Endodermal cell (in vitro differentiated cells): ENCODE data around the gene ZNF618. TPM values are rescaled to one million over a fixed set of nuclear protein-coding genes. Genes with fewer than 3 reads are reported as not detected.

Experiments
- DNase-seq: peaks from one replicate; pipeline ENCODE4 v3.0.0-alpha.2; 2017
- H3K27ac ChIP-seq: 2 replicates; pipeline ENCODE4 v1.5.1; 2013; ENCODE audit warnings: mild to moderate bottlenecking, low read depth, low read length, moderate library complexity
- H3K27me3 ChIP-seq: 2 replicates; pipeline ENCODE4 v1.6.1; 2013; ENCODE audit warnings: mild to moderate bottlenecking, low read length, moderate library complexity; ENCODE audit not compliant: insufficient read depth, control insufficient read depth, poor library complexity, severe bottlenecking
- H3K36me3 ChIP-seq: 2 replicates; pipeline ENCODE4 v1.7.0; 2013; ENCODE audit warnings: mild to moderate bottlenecking, low read length, moderate library complexity; ENCODE audit not compliant: control insufficient read depth, insufficient read depth
- H3K4me1 ChIP-seq: one replicate; pipeline ENCODE4 v1.7.0; 2013; ENCODE audit warnings: low read length; ENCODE audit not compliant: control insufficient read depth, insufficient read depth
- H3K4me3 ChIP-seq: 2 replicates; pipeline ENCODE4 v1.5.1; 2013; ENCODE audit warnings: mild to moderate bottlenecking, low read length, moderate library complexity
- H3K9ac ChIP-seq: 2 replicates; pipeline ENCODE4 v1.6.1; 2013; ENCODE audit warnings: mild to moderate bottlenecking, low read length, moderate library complexity; ENCODE audit not compliant: poor library complexity, severe bottlenecking; ENCODE audit errors: extremely low read depth
- H3K9me3 ChIP-seq: 2 replicates; pipeline ENCODE4 v1.6.1; 2013; ENCODE audit warnings: mild to moderate bottlenecking, low read length, moderate library complexity; ENCODE audit not compliant: control insufficient read depth
- H3K27ac Mint-ChIP-seq: 2 replicates; pipeline ENCODE4 v1.8.0; 2020; ENCODE audit warnings: mixed read lengths
- H3K27me3 Mint-ChIP-seq: 2 replicates; pipeline ENCODE4 v1.8.0; 2021; ENCODE audit warnings: mild to moderate bottlenecking, mixed read lengths; ENCODE audit not compliant: insufficient read depth
- H3K36me3 Mint-ChIP-seq: 2 replicates; pipeline ENCODE4 v1.8.0; 2020; ENCODE audit warnings: low read depth, mixed read lengths
- H3K4me1 Mint-ChIP-seq: 2 replicates; pipeline ENCODE4 v1.8.0; 2020; ENCODE audit warnings: mixed read lengths
- H3K4me3 Mint-ChIP-seq: 2 replicates; pipeline ENCODE4 v1.8.0; 2020; ENCODE audit warnings: mild to moderate bottlenecking, moderate library complexity, mixed read lengths
- H3K9me3 Mint-ChIP-seq: 2 replicates; pipeline ENCODE4 v1.8.0; 2020; ENCODE audit warnings: mild to moderate bottlenecking, mixed read lengths
- CTCF ChIP-seq: fragments of 200-600 bp; sonication (generic); conservative IDR thresholded peaks from 2 replicates; pipeline ENCODE4 v1.5.0; 2021; ENCODE audit warnings: antibody characterized with exemption, mild to moderate bottlenecking
- WGBS, 2 experiments: methylation state at CpG; one replicate each; pipeline versions ENCODE4 v1.1.5 to v1.1.7; 2013; ENCODE audit warnings: missing lambda C conversion rate in 2 of 2, mixed read lengths in 1 of 2; ENCODE audit not compliant: insufficient coverage in 1 of 2, insufficient read length in 1 of 2; 5-methylcytosine and 5-hydroxymethylcytosine counted together
- total RNA-seq, 2 donors: library from RNA; stranded (reverse); fragmentation: NEBNext Ultra II Directional in 1 of 2; extraction: Animal tissue kit (Norgen Biotek cat#: 25700) in 1 of 2; gene quantifications; 2 replicates in 1 of 2; 3 replicates in 1 of 2; pipeline ENCODE4 v1.2.1, GENCODE V29; 2021

The ZNF618 gene
- total RNA-seq, 2 donors from 2014 or later, result 34.5 to 37.5 TPM

- peaks cover 12% of the 10 kb centered on the region for H3K36me3 Mint-ChIP-seq
- H3K27ac Mint-ChIP-seq, result no peak overlapping the region
- Histone ChIP-seq H3K9ac (no peak overlapping the region), H3K27me3 (no peaks in the 10 kb centered on the region), H3K9me3 (peaks cover 18% of the 10 kb centered on the region), H3K4me1 (peaks cover 2% of the 10 kb centered on the region), H3K4me3 (no peak overlapping the region), H3K27ac (no peak overlapping the region), H3K36me3 (no peaks in the 10 kb centered on the region)
- no peak overlapping the region for H3K4me3 Mint-ChIP-seq
- peaks cover 14% of the 10 kb centered on the region for H3K9me3 Mint-ChIP-seq
- H3K4me1 Mint-ChIP-seq, result peaks cover 5% of the 10 kb centered on the region
- DNase-seq, result no peak
- H3K27me3 Mint-ChIP-seq, result no peaks in the 10 kb centered on the region
- no peak for TF ChIP-seq CTCF
- 92 to 95% methylated on average over 7 to 8 of the region's 8 CpGs for WGBS, 2 experiments
These were observed 56.9 kb downstream of the ZNF618 start for GRCh38 chr9:113932906-113933584.

DNA sequence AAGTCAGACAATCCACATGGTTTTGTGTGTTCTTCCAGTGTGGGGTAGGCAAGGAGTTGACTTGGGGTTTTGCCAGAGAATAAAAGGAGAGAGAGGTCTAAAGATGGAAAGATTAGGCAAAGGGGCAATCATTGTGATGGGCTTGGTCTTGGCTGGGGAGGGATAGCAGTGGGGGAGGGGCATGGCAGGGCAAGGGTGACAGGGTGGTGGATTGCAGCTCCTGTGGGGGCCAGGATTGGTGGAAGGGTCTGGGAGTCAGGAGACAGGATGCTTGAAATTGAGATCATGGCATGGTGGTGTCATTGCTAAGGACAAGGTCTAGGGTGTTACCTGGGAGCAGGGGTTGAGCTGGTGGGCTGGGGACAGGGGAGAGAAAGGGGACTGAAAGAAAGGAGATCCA lies 57.6 kb downstream of the ZNF618 start:
- H3K36me3 ChIP-seq, result no peaks in the 10 kb centered on the region
- H3K9me3 ChIP-seq, result peaks cover 12% of the 10 kb centered on the region
- Mint-ChIP-seq H3K4me3 (no peak overlapping the region), H3K27me3 (no peaks in the 10 kb centered on the region), H3K36me3 (peaks cover 8% of the 10 kb centered on the region), H3K27ac (no peak overlapping the region), H3K4me1 (peaks cover 5% of the 10 kb centered on the region), H3K9me3 (peaks cover 8% of the 10 kb centered on the region)
- no peak overlapping the region for H3K27ac ChIP-seq
- no peaks in the 10 kb centered on the region for H3K27me3 ChIP-seq
- no peak overlapping the region for H3K9ac ChIP-seq
- H3K4me3 ChIP-seq, result no peak overlapping the region
- peaks cover 2% of the 10 kb centered on the region for H3K4me1 ChIP-seq
- no peak for TF ChIP-seq CTCF
- DNase-seq, result no peak

DNA sequence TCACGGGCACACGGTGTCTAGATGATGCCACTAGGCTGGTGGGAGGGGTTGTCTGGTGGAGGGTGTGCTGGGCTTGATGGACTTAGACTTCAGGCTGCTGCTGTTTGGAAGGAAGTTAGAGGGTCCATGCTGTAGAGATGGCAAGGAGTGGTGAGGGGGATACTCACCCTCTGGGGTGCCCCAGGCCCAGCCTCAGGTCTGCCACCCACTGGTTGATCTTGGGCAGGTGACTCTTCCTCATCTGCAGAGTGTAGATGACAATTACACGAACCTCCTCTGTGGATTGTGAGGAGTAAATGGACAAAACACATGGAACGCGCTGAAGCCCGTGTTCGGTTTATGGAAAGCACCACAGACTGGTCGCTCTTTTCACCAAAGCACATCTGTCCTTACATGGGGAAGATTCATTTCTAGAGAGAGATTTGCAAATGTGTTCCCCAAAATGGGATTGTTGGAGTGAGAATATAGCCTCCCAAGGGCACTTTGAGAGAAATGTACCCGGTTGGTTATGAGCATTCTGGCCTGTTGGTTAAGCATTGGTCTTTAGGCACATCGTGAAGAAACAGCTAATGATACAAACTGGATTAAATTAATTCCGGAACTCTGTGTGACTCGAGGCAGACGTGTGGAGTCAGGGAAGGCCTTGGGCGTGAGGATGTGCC lies 58.2 kb downstream of the ZNF618 start:
- Histone ChIP-seq H3K27ac (no peak overlapping the region), H3K4me1 (peaks cover 2% of the 10 kb centered on the region), H3K9me3 (peaks cover 5% of the 10 kb centered on the region), H3K4me3 (no peak overlapping the region), H3K36me3 (no peaks in the 10 kb centered on the region), H3K27me3 (no peaks in the 10 kb centered on the region), H3K9ac (no peak overlapping the region)
- Mint-ChIP-seq H3K9me3 (peaks cover 4% of the 10 kb centered on the region), H3K36me3 (peaks cover 3% of the 10 kb centered on the region), H3K27me3 (no peaks in the 10 kb centered on the region), H3K4me1 (peaks cover 5% of the 10 kb centered on the region), H3K4me3 (no peak overlapping the region), H3K27ac (no peak overlapping the region)
- TF ChIP-seq CTCF, result peak; percentile 51
- no peak for DNase-seq
- WGBS, 2 experiments, result 93 to 95% methylated on average over 14 of the region's 14 CpGs
